ENCODE measurements around the gene RETREG2.
A peak's percentile ranks its signal among the peaks of the same experiment; 100 is the strongest.

RETREG2 gene

GRCh38 chr2:219218217-219218731 lies 40.2 kb downstream of the RETREG2 start:
- DNase-seq = no peak

GRCh38 chr2:219218732-219219701 lies 40.9 kb downstream of the RETREG2 start, which contains the start of gene ABCB6:
Gene ABCB6 (minus strand): TSS chr2:219218958. CDS start chr2:219218673, 285 bp downstream.
- DNase-seq = no peak

GRCh38 chr2:219219784-219220532 lies 41.9 kb downstream of the RETREG2 start:
- DNase-seq = no peak

- DNase-seq = no peak
Observed at GRCh38 chr2:219220652-219221402, 42.8 kb downstream of the RETREG2 start.

DNA sequence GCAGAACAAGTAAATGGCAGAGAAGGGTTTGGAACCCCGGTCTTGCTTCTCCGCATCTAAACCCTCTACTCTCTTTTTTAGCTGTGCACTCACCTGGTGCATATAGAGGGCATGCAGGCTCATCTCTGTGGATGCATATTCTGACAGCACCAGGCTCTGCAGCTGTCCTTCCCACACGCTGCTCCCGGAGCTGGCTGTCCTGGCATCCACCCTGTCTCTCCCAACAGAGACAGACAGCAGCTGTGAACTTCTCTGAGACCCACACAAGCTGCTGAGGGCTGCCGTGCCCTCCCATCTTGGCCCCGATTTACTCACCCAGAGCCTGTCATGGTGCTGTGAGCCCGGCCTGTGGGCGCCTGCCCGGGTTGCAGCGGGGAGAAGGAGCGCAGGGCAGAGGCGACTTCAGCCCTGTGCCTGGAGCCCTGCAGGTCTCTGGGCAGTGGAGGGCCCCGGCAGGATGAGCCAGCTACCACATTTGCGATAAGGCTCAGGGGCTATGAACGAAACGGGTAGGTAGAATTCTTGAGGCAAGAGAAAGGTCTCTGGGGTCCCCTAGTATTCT lies 44.0 kb downstream of the RETREG2 start:
- no peak for DNase-seq

GRCh38 chr2:219223831-219224610 lies 45.9 kb downstream of the RETREG2 start:
- no peak for DNase-seq

GRCh38 chr2:219225350-219225749 lies 47.3 kb downstream of the RETREG2 start:
- no peak for DNase-seq

DNA sequence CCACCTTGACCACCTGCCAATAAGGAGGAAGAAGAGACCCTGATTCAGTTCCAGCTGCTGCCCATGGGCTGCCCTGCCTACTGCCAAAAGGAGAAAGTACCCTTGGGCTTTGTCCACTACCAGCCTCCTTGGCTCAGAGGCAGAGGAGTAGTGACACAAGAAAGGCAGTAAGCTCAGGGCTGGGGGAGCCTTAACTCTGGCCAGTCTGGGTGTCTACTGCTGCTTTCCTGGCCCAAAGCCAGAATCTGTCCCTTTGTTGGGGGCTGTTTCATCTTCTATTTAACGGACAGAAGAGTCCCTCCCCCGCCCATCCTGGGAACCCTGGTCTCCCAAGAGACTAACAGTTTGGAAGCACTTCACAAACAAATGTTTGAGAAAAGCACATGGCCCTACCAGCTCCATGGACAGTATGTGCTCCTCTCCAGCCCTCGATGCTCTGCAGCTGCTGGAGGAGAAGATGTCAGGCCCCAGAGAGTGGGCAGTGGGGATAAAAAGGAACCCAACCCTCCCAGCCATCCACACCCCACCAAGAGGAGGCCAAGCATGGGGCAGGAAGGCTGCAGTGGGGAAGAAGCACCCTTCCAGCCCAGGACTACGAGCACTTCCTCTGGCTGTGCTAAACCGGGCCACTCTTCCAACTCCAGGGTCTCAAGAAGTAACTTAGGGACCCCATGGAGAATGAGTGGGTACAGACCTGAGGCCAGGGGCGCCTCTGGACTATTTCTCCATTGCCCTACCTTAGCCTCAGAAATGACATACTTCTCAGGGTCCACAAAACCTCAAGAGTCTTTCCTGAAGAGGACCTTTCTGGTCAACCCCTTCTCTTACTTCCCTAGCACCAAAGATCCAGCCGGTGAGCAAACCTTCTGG lies 50.2 kb downstream of the RETREG2 start:
- no peak for DNase-seq

DNA sequence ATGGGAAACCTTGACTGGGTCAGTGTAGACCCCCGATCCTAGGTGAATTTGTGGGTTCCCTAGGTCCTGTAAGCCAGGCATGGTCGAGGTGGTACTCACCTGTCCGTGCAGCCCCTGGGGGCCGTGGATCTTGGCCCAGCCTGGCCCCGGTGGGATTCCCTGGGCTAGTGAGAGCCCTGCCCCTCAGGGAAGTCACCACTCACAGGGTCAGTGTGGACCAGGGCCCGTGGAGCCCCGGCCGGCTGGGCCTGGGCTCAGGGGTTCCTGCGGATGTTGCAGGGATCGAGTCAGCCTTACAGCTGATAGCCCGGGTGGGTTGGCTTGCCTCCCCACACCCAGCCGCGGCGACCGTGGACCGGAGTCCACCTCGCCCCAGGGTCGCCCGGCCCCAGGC lies 50.8 kb downstream of the RETREG2 start:
- no peak for DNase-seq

GRCh38 chr2:219229305-219230058 lies 51.4 kb downstream of the RETREG2 start, which contains the start of the genes ANKZF1 and ATG9A:
Gene ANKZF1 (plus strand): TSS chr2:219229806. CDS start chr2:219230258, 452 bp downstream.
Gene ATG9A (minus strand): TSS chr2:219229636. CDS start chr2:219228024, 1,612 bp downstream.
- peak; percentile 96 for DNase-seq

GRCh38 chr2:219230059-219230540 lies 52.0 kb downstream of the RETREG2 start:
- no peak for DNase-seq

DNA sequence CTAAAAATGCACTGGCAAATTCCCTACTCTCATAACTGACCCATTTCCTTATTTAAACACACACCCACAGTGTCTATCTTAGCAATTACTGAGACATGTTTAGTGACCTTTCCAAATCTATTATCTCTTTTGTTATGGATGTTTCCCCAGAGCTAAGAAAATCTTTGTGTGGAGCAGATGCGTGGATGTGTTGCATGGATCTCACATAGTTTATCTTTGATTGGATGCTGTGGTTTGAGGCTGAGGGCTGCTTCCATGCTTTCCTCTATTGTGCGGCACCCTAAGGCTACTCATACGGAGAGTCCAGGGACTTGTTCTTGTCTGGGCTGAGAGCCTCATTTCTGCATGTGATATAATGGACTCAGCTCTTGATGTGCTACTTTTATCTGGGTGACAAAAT lies 56.3 kb downstream of the RETREG2 start:
- no peak for DNase-seq
